Peyer's patch (tissue), 4 donors: ENCODE measurements around the gene VSIG10L2.

Experiments
- CTCF ChIP-seq, 6 experiments: fragments of 450-650 bp in 4 of 6; fragments of 200-600 bp in 2 of 6; sonication (generic) in 1 of 6; IDR thresholded peaks; one replicate each; pipeline ENCODE4 v1.5.1; 2017 to 2019; ENCODE audit warnings: antibody characterized with exemption in 6 of 6, mild to moderate bottlenecking in 3 of 6, moderate library complexity in 1 of 6
- POLR2A ChIP-seq, 2 donors: fragments of 450-650 bp; IDR thresholded peaks; one replicate each; pipeline ENCODE4 v1.5.1; 2017; ENCODE audit warnings: antibody characterized with exemption in 2 of 2, mild to moderate bottlenecking in 2 of 2, moderate library complexity in 2 of 2

- TF ChIP-seq CTCF (IDR thresholded peaks at IDR 0.05) (no peak), POLR2A (IDR thresholded peaks at IDR 0.05) (no peak)
Observed at GRCh38 chr11:125959511-125959910, 13.7 kb downstream of the VSIG10L2 start.
